ENCODE data around the gene TMEM91.
"Not testable (repeated sequence)": the region's sequence is repeated elsewhere in the genome, so short reads cannot be mapped to it uniquely, and the experiment has no call there.

Gene TMEM91

DNA sequence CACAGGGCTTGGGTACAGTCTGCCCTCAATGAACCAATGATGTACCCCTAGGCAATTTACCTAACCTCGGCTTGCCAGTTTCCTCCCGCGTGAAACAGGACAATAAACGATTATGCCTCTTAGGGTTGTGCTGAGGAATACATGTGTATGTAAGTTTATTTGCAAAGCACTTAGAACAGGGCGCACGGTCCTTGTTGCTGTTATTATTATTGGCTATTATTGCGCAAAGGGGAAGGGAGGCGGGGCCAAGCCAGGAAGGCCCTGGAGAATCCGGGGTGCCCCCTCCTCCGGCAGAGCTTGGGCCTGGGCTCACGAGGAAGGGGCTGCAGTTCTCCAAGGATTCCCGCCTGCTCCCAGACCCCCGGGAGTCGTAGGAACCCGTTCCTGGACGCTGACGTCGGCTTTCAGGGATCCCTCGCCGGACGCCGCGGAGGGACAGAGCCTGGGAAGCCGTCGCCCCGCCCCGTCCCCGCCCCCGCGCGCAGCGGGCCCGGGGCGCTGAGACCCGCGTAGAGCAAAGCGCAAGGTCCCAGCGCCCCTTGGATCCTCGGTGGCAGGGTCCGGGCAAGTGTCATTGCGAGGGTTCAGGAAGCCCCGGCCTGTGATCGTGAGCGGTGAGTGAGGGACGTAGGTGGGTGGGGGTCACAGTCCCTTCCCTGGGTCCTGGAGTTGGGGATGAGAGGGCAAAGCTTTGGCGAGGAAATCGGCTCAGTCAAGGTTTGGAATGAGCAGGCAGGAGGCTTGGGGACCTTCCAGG lies at the start of gene TMEM91:
TMEM91 (plus strand) TSS at position 293 of the 757 bp plus-strand sequence. CDS start 1,777 bp downstream, outside the sequence.
- no peak for DNase-seq
- in situ Hi-C loops (cut with MboI; ENCODE audit: low pct_unique_long_range_greater_than_20kb, low sequenced_read_pairs), result no loop called here

DNA sequence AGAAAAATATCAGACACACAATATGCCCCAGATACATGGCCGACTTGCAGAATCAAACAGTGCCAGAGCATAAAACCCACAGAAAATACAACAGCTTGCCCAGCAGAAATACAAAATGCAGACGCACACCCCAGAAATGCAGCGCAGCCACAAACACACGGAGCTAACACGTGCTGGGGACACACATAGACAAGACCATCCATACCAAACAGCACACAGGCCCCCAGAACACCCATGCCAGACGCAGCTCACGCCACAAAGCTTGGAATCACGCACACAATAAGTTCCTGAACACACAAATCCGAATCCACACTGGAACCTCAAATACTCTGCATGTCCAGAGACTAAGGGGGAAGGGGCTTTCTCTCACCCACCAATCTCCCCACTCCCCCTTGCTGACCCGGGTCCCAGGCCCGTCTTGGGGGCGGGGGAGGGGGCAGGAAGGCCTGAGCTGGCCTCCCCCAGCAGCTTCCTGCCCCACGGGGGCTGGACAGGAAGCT lies 49.2 kb upstream of the TMEM91 start:
- in situ Hi-C loops (cut with MboI; ENCODE audit: low pct_unique_long_range_greater_than_20kb, low sequenced_read_pairs), result no loop called here

DNA sequence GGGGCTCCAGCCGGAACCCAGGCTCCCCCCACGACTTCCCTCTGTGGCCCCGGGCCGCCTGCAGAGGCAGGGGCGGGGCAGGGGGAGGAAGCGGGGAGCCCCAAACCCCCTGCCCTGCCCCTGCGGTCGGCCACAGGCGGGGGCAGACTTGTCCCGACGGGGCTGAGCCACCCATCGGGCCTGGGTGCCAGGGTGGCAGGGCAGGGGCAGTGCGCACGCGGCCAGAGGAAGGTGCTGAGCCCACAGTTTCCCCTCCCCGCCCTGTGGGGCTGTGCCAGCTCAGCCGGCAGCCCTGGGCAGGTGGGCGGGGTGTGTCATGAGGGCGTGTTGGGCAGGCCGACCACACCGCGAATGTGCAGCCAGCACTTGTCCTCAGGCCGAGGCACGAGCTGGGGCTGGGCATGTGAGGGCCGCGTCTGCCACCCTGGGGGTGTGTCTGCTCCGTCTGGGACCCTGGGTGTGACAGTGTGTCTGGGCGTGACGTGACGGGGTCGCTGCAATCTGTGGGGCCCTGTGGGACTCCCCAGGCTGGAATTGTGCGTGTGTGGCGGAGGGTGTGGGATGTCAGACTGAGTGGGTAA lies 48.7 kb upstream of the TMEM91 start:
- peak; percentile 87 for DNase-seq
- in situ Hi-C loops (cut with MboI; ENCODE audit: low pct_unique_long_range_greater_than_20kb, low sequenced_read_pairs), result no loop called here

More for the DNA sequence above, 49.2 kb upstream of the TMEM91 start:
- DNase-seq, result no peak

DNA sequence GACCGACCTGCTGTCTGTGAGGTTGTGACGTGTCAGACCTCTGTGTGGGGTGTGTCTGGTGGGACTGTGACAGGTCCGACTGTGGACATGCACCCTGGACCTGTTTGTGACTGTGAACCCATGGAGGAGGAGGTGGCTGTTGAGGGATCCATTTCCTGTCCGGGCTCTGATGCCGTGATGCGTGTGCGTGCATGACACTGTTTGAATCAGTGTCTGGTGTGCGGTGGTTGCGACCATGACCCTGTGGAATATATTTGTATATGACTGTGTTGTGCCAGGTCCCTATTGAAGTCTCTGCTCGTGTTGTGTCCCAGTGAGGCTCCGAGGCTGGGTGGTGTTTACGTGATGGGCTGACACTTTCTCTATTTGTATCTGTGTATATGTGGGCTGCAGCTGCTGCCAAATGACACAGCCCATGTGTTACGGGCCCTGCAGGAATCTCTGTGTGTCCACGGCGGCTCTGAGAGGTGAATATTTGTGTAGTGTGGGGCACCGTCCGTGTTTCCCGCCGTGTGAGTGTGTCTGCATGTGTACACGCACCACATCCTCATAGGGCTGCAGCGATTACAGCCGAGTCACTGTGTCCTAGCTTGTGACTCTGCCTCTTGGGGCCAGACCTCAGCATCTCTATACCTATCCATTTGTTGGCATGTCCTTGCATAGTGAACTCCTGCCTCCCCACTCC lies 48.0 kb upstream of the TMEM91 start:
- in situ Hi-C loops (cut with MboI; ENCODE audit: low pct_unique_long_range_greater_than_20kb, low sequenced_read_pairs), result no loop called here
- DNase-seq, result no peak

DNA sequence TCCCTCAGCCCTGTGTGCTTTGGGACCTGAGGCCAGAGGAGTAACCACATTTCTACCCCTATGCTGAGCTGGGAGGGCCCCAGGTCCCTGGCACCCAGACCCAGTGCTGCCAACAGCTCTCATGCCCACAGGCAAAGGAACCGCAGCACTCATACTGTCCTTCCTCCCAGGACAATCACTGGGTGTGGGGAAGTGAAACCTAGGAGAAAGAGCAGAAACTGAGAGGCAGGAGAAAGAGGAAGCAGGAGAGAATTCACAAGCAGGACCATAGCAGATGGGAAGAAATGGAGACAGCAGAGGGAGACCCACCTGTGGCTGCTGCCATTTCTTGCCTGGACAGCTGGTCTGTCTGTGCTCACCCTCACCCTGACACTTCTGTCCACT lies 47.5 kb upstream of the TMEM91 start:
- peak; percentile 81 for DNase-seq
- in situ Hi-C loops (cut with MboI; ENCODE audit: low pct_unique_long_range_greater_than_20kb, low sequenced_read_pairs), result no loop called here

DNA sequence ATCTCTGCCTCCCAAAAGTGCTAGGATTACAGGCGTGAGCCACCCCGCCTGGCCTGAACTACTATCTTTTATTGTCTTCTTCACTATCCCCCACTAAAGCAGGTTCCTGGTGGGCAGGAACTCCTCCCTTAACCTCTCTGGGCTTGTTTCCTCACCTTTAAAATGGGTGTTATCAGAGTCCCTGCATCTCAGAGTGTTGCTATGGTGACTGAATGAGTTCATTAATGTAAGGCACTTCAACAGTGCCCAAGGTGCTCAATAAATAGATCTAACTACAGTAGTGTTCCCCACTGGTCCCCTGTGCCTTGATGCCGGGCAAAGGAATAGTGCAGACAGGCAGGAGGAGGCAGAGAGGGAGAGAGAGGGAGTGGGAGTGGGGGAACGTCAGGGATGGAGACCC lies 45.9 kb upstream of the TMEM91 start:
- no peak for DNase-seq
- in situ Hi-C loops (cut with MboI; ENCODE audit: low pct_unique_long_range_greater_than_20kb, low sequenced_read_pairs), result no loop called here

DNA sequence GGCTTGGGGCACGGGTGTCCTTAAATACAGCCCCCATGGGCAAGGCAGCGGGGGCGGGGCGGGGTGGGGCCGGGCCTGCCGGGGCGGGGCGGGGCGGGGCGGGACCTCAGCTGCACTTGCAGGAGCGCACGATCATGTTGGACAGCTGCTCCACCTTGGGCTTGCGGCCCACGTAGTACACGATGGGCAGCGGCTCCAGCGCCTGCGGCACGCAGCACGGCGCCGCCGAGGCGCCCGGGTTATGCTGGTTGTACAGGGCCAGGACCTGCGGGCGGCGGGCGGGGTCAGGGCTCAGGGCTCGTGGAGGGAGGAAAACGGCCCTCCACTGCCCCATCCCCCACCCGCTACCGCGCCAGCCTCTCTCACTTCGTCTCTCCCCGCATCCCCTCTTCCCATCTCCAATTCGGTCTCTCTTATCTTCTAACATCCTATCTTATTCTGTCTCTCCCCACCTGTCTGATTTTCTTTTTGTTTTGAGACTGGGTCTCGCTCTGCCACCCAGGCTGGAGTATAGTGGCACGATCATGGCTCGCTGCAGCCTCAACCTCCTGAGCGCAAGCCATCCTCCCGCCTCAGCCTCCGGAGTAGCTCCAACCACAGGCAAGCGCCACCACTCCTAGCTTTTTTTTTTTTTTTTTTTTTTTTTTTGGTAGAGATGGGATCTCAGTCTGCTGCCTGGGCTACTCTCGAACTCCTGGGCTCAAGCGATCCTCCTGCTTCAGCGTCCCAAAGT lies 45.2 kb upstream of the TMEM91 start:
- in situ Hi-C loops (cut with MboI; ENCODE audit: low pct_unique_long_range_greater_than_20kb, low sequenced_read_pairs), result no loop called here
- no peak for DNase-seq

DNA sequence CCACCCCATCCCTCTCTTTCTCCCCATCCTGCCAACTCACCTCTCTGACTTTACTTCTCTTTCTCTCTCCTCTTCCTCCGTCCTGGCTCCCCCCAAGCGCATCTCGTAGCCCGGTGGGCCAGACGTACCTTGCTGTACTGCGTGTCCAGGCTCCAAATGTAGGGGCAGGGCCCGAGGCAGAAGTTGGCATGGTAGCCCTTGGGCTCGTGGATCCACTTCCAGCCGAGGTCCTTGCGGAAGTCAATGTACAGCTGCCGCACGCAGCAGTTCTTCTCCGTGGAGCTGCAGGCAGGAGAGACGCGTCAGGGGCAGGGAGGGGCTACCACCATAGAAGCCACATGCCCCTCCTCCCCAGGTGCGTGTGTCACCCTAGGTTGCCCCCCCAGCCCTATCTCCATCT lies 44.3 kb upstream of the TMEM91 start:
- DNase-seq, result no peak
- in situ Hi-C loops (cut with MboI; ENCODE audit: low pct_unique_long_range_greater_than_20kb, low sequenced_read_pairs), result no loop called here

DNA sequence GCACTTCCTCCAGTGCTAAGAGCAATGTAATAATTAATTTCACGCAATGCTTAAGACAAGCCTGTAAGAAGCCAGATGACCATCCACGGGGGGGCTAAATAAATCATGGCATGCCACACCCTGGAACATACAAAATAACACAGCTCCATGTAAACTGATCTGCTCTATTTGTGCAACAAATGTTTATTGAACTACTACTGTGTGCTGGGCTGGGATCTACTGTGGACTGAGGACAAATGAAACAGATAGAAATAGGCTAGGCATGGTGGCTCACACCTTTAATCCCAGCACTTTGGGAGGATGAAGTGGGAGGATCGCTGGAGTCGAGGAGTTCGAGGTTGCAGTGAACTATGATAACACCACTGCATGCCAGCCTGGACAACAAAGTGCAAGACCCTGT lies 43.9 kb upstream of the TMEM91 start:
- DNase-seq, result no peak

DNA sequence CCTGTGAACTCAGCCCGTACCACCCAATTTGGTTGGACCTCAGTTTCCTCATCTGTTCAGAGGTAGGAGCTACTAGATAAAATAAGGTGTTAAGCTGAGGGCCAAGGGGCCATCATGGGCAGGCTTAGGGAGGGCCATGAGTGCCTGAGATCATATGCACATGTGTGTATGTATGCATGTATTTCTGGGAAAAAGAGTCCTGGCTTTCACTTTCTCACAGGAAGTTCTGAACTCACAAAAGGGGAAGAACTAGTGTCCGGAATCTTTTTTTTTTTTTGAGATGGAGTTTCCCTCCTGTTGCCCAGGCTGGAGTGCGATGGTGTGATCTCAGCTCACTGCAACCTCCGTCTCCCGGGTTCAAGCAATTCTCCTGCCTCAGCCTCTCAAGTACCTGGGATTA lies 41.5 kb upstream of the TMEM91 start:
- DNase-seq, result peak; percentile 72
- in situ Hi-C loops (cut with MboI; ENCODE audit: low pct_unique_long_range_greater_than_20kb, low sequenced_read_pairs), result no loop called here

More for the DNA sequence above, 43.9 kb upstream of the TMEM91 start:
- in situ Hi-C loops (cut with MboI; ENCODE audit: low pct_unique_long_range_greater_than_20kb, low sequenced_read_pairs), result no loop called here

DNA sequence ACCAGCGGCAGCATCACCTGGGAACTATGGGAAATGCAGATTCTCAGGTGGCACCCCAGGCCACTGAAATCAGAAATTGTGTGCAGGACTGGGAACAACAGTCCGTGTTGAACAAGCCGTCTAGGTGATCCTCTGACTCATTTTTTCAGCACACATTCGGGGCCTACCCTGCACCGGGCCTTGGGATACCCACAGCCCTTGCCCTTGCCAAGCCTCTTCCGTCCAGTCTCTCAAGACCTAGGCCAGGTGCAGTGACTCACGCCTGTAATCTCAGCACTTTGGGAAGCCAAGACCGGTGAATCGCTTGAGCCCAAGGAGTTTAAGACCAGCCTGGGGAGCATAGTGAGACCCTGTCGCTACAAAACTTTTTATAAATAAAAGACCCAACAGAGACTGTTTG lies 40.9 kb upstream of the TMEM91 start:
- in situ Hi-C loops (cut with MboI; ENCODE audit: low pct_unique_long_range_greater_than_20kb, low sequenced_read_pairs), result no loop called here
- no peak for DNase-seq

DNA sequence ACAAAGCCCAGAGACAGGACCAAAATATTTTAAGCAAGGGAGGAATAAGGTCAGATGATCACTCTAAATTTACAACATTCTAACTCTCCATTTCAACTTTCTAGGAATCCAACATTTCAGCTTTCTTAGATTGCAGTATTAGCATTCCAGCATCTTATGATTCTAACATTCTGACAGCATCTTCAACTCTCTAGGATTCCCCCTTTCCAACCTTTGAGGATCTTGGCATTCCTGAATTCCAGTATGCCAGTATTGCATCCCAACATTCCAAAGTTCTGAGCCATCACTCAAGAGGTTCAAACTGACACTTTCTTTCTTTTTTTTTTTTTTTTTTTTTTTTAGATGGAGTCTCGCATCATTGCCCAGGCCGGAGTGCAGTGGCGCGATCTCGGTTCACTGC lies 36.4 kb upstream of the TMEM91 start:
- no peak for DNase-seq
- in situ Hi-C loops (cut with MboI; ENCODE audit: low pct_unique_long_range_greater_than_20kb, low sequenced_read_pairs), result no loop called here

DNA sequence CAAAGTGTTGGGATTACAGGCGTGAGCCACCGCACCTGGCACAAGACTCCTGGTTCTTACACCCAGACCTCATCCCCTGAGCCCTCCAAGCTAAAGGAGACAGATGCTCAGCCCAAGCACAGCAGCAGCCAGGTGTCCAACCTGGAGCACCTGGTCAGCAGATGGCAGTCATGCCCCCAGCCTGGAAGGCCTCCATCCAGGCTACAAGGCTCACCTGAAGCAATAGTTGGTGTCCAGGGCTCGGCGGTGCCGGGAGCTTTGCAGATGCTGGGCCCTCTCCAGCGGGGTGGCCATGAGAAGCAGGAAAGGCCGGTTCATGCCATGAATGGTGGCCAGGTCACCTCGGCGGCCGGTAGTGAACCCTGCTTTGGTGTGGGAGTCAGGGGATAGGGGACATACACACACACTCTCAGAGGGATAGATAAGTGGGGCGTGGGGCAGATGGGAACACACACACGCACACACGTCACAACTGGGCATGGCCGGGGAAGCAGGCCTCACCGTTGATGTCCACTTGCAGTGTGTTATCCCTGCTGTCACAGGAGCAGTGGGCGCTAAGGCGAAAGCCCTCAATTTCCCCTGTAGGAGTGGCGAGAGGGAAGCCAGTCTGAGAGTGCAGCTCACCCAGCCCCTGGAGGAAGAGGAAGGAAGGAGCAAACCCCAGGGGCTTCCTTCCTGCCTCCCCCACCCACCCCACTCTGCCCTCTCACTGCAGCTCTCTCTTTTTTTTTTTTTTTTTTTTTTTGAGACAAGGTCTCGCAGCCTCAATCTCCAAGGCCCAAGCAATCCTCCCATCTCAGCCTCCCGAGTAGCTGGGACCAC lies 34.5 kb upstream of the TMEM91 start:
- DNase-seq, result no peak
- in situ Hi-C loops (cut with MboI; ENCODE audit: low pct_unique_long_range_greater_than_20kb, low sequenced_read_pairs), result no loop called here

DNA sequence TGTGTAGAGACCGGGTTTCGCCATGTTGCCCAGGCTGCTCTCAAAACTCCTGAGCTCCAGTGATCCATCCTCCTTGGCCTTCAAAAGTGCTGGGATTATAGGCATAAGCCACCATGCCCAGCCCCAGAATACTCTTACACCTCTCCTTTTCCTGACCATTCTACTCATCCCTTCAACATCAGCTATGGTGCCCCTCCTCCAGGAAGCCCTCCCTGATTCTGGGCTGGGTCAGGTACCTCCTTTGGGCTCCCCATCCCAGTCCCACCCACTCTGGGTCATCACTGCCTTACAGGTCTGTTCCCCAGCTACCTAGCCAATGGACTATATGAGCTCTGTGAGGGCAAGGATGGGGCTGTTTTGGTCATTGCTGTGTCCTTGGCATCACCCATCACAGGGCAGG lies 32.2 kb upstream of the TMEM91 start:
- DNase-seq, result no peak
- in situ Hi-C loops (cut with MboI; ENCODE audit: low pct_unique_long_range_greater_than_20kb, low sequenced_read_pairs), result no loop called here

DNA sequence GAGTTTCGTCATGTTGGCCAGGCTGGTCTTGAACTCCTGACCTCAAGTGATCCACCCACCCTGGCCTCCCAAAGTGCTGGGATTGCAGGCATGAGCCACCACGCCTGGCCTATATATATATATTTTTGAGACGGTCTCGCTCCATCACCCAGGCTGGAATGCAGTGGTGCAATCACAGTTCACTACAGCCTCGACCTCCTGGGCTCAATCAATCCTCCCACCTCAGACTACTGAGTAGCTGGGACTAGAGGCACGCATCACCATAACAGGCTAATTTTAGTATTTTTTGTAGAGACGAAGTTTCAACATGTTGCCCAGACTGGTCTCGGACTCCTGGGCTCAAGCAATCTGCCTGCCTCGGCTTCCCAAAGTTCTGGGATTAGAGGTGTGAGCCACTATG lies 29.4 kb upstream of the TMEM91 start:
- in situ Hi-C loops (cut with MboI; ENCODE audit: low pct_unique_long_range_greater_than_20kb, low sequenced_read_pairs); DNase-seq: not testable (repeated sequence)

DNA sequence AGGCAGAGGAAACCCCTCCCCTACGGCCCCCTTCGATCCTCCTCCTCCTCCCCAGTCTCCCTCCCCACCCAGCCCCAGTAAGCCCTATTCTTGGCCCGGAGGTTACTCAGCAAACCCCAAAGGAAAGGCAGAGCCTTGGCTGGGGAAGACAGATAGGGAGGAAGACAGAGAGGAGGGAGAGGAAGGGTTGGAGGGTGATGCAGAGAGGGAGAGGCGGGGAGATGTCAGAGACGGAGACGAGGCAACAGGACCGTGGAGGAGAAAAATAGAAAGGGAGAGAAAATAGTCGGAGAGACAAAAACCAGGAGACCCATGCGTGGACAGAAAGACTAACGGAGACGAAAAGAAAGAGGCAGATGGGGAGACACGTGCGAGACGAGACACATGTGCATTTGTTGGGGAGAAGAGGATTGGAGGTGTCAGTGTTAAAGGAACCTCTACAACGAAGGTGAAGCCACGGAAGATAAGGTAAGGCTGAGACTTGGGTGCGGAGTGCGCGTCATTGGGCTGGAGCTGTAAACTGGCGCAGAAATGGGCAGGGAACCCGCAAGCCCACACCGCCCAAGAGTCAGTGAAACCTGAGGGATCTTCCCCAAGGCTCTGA lies 25.5 kb upstream of the TMEM91 start:
- in situ Hi-C loops (cut with MboI; ENCODE audit: low pct_unique_long_range_greater_than_20kb, low sequenced_read_pairs), result no loop called here
- peak; percentile 54 for DNase-seq

DNA sequence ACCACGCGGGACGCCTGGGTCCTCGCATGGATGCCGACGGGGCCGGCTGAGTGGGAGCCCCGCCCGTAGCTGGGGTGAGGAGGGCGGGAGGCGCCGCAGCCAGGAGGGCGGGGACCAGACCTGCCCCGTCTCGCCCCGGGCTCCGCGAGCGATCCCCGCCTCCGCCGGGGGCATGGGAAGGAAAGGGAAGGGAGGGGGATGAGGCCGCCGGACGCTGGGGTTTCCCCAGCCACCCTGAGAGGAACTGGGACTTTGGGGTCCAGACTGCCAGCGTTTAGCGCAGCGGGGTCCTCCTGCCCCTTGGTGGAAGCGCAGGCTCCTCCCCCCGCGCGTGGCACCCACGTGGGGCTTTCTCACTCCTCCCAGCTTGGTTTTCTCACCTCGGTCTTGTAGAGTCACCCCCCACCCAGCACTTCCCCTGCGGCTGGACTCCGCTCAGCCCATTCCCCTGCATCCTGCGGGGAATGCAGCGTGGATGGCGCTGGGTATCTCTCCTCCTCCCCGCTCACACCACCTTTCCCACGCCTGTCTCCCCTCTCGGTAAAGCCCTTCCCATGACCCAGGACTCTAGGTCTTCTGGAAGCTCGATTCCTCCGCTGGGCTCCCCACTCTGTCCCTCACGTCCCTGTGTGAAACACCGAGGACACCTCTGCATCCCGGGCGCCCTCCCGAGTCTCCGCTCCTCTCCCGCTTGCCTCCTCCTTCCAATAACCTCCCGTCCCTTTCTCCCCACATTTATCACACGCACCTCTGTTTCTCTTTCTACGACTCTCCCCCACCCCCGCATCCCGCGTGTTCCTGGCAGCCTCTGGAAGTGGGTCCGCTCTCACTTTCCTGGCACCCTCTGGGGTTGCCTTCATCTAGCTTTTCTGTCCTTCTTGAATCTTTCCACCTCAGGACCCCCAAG lies 24.7 kb upstream of the TMEM91 start:
- peak; percentile 85 for DNase-seq
- in situ Hi-C loops (cut with MboI; ENCODE audit: low pct_unique_long_range_greater_than_20kb, low sequenced_read_pairs), result no loop called here

DNA sequence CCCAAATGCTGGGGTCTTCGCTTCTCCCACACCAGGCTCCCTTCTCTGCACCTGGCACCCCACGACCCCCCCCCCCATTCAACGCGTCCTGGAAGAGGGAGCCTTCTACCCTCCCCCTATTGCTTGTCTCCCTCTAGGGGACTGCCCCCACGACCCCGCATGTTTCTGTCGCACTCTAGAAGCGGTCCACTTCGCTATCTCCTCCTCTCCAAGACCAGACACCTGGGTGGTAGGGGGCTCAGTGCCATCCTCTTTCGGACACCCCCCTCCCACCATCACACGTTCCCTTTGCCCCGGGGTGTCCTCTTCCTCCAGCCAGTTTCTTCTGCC lies 24.1 kb upstream of the TMEM91 start:
- DNase-seq, result no peak
- in situ Hi-C loops (cut with MboI; ENCODE audit: low pct_unique_long_range_greater_than_20kb, low sequenced_read_pairs), result no loop called here

All from KBM-7 (cell line).